K562 (cell line): ENCODE results near the gene FRYL. TPM values are rescaled to one million over a fixed set of nuclear protein-coding genes. Genes with fewer than 3 reads are reported as not detected.

Experiments used
- ATAC-seq: fragments of 200-7000 bp; cut with Tn5 transposase; 3 replicates; pipeline ENCODE4 v1.9.1; 2020; ENCODE audit warnings: moderate library complexity
- BruUV-seq: library from RNA; stranded (reverse); fragments of 400-500 nt; replicated peaks from 2 replicates; lab custom pipeline; 2021; lab: Mats Ljungman, UMichigan
- CTCF ChIA-PET: fragments of 300-600 bp; formaldehyde crosslinking; extraction: SDS; loops from one replicate; lab custom pipeline; 2021; ENCODE audit warnings: low intra/inter-chr PET ratio; lab: Yijun Ruan, JAX
- POLR2A ChIA-PET: fragments of 300-600, 350-650 bp; sonication (Branson Sonifier 250); formaldehyde crosslinking; extraction: SDS; loops from one replicate; lab custom pipeline; 2021; ENCODE audit warnings: antibody characterized with exemption, inconsistent platforms; lab: Yijun Ruan, JAX
- DNase-seq, 4 experiments: peaks; one replicate each; pipeline versions ENCODE4 v3.0.0 to v3.0.0-alpha.2; 2011 to 2018; ENCODE audit warnings: low spot score in 3 of 4, mixed read lengths in 3 of 4; ENCODE audit errors: extremely low read depth in 1 of 4
- FAIRE-seq: peaks from 2 replicates; lab custom pipeline; 2011; peaks lifted over from hg19 to GRCh38; lab: Jason Lieb, UNC
- H2AFZ ChIP-seq: 2 replicates; pipeline ENCODE4 v1.6.0; 2011; ENCODE audit warnings: low read depth, low read length, control low read depth, inconsistent platforms
- H3K27ac ChIP-seq: fragments of 200-600 bp; 3 replicates; pipeline ENCODE4 v1.8.0; 2011; ENCODE audit warnings: low read depth, mild to moderate bottlenecking, control low read depth, inconsistent platforms, low read length, moderate library complexity, mixed read lengths; ENCODE audit errors: extremely low read depth
- H3K27me3 ChIP-seq, 2 experiments: fragments of 300-600 bp in 1 of 2; 2 replicates in 1 of 2; 3 replicates in 1 of 2; pipeline versions ENCODE4 v1.6.0 to v1.8.0; 2011; ENCODE audit warnings: inconsistent platforms in 2 of 2, low read length in 2 of 2, mild to moderate bottlenecking in 1 of 2, mixed read lengths in 1 of 2, moderate library complexity in 1 of 2; ENCODE audit not compliant: control insufficient read depth in 2 of 2, insufficient read depth in 2 of 2
- H3K36me3 ChIP-seq: fragments of 300-600 bp; 3 replicates; pipeline ENCODE4 v1.8.0; 2011; ENCODE audit warnings: mild to moderate bottlenecking, low read length, inconsistent platforms; ENCODE audit not compliant: control insufficient read depth, insufficient read depth
- H3K4me1 ChIP-seq, 2 experiments: fragments of 200-600 bp in 1 of 2; replicated peaks in 1 of 2; 2 replicates in 1 of 2; 3 replicates in 1 of 2; pipeline versions ENCODE4 v1.5.1 to v1.8.0; 2011; ENCODE audit warnings: inconsistent platforms in 2 of 2, low read length in 2 of 2, mild to moderate bottlenecking in 1 of 2, mixed read lengths in 1 of 2, moderate library complexity in 1 of 2; ENCODE audit not compliant: control insufficient read depth in 2 of 2, insufficient read depth in 2 of 2
- H3K4me2 ChIP-seq: 2 replicates; pipeline ENCODE4 v1.6.1; 2011; ENCODE audit warnings: low read length, control low read depth, inconsistent platforms, mixed read lengths; ENCODE audit not compliant: insufficient read depth
- H3K4me3 ChIP-seq: fragments of 200-600 bp; sonication (generic), shearing (Covaris generic); 2 replicates; pipeline ENCODE4 v1.5.1; 2016; ENCODE audit warnings: control low read depth, inconsistent platforms
- H3K79me2 ChIP-seq: fragments of 200-600 bp; 3 replicates; pipeline ENCODE4 v1.8.0; 2011; ENCODE audit warnings: low read length, inconsistent platforms; ENCODE audit not compliant: control insufficient read depth, insufficient read depth
- H3K9ac ChIP-seq, 2 experiments: 2 replicates each; pipeline versions ENCODE4 v1.6.0 to v1.6.1; 2011; ENCODE audit warnings: low read depth in 2 of 2, low read length in 2 of 2, control low read depth in 1 of 2, inconsistent platforms in 1 of 2, mild to moderate bottlenecking in 1 of 2, mixed read lengths in 1 of 2; ENCODE audit not compliant: insufficient read depth in 1 of 2
- H3K9me1 ChIP-seq: one replicate; pipeline ENCODE4 v1.6.0; 2011; ENCODE audit warnings: inconsistent platforms, mild to moderate bottlenecking, low read length, moderate library complexity; ENCODE audit not compliant: control insufficient read depth, insufficient read depth
- H3K9me3 ChIP-seq: replicated peaks from 2 replicates; pipeline ENCODE4 v1.5.1; 2011; ENCODE audit warnings: low read depth, low read length, inconsistent platforms; ENCODE audit not compliant: control insufficient read depth, insufficient read depth
- H4K20me1 ChIP-seq: replicated peaks from 2 replicates; pipeline ENCODE4 v1.6.1; 2011; ENCODE audit warnings: low read length, inconsistent platforms, mixed read lengths; ENCODE audit not compliant: control insufficient read depth, insufficient read depth
- CUX1 ChIP-seq: fragments of 200-800 bp; sonication (Bioruptor generic); IDR thresholded peaks from 2 replicates; pipeline ENCODE4 v1.6.1; 2016; ENCODE audit warnings: missing genetic modification characterization, missing compliant biosample characterization
- ETS1 ChIP-seq: conservative IDR thresholded peaks from 2 replicates; pipeline ENCODE4 v1.6.1; 2011; ENCODE audit warnings: low read depth, mild to moderate bottlenecking, low read length; ENCODE audit not compliant: control insufficient read depth
- NFIX ChIP-seq: fragments of 250-450 bp; sonication (Bioruptor Pico); IDR thresholded peaks from 2 replicates; pipeline ENCODE4 v1.4.0; 2020; ENCODE audit warnings: low read depth, mild to moderate bottlenecking, moderate library complexity
- NR3C1 ChIP-seq: sonication (generic); formaldehyde crosslinking; IDR thresholded peaks from 2 replicates; pipeline ENCODE4 v1.8.1; 2022; ENCODE audit warnings: missing genetic modification reagents
- POLR2AphosphoS2 ChIP-seq: IDR thresholded peaks from 2 replicates; pipeline ENCODE4 v1.6.1; 2012; ENCODE audit warnings: low read length, improper control_type of control experiment
- RBBP5 ChIP-seq: fragments of 200-600 bp; sonication (generic); IDR thresholded peaks from 2 replicates; pipeline ENCODE4 v1.6.1; 2012; ENCODE audit warnings: borderline replicate concordance, mild to moderate bottlenecking, low read length, control low read depth, inconsistent platforms; ENCODE audit not compliant: insufficient read depth, poor library complexity, severe bottlenecking
- SMC3 ChIP-seq: conservative IDR thresholded peaks from 2 replicates; pipeline ENCODE4 v1.6.1; 2011; ENCODE audit warnings: low read depth, low read length, improper control_type of control experiment; ENCODE audit not compliant: insufficient read depth
- U2AF1 ChIP-seq: fragments of 200-400 bp; formaldehyde crosslinking; optimal IDR thresholded peaks from 2 replicates; pipeline ENCODE3; 2017; ENCODE audit warnings: mild to moderate bottlenecking, low read depth, low read length, moderate library complexity
- WGBS: fragments of 100-300 bp; shearing (Covaris generic); methylation state at CpG from one replicate; pipeline ENCODE4 v1.1.6; 2016; ENCODE audit warnings: low coverage, mixed read lengths; ENCODE audit not compliant: insufficient coverage; ENCODE audit errors: missing lambda C conversion rate; 5-methylcytosine and 5-hydroxymethylcytosine counted together
- in situ Hi-C: fragments of 300-500 bp; cut with MboI; formaldehyde crosslinking; loops from 4 replicates; pipeline ENCODE4 v1.15.0; 2018; ENCODE audit warnings: inconsistent platforms, mixed read lengths
- intact Hi-C: fragments of 100-400 bp; cut with micrococcal nuclease; formaldehyde crosslinking; loops from 2 replicates; pipeline ENCODE4 v1.14.2; 2022
- polyA plus RNA-seq, 8 experiments: library from polyadenylated mRNA; depleted of rRNA in 4 of 8; stranded (reverse) in 5 of 8; unstranded in 3 of 8; fragments of >200 nt; fragmentation: Nextera tagmentation in 2 of 8; fragmentation: Illumina TruSeq in 1 of 8; extraction: Ambion mirVana in 2 of 8; extraction: Trizol in 1 of 8; gene quantifications; 2 replicates each; pipeline versions ENCODE4 v1.2.1 to v1.2.3, GENCODE V29; 2011 to 2014; ENCODE audit warnings: inconsistent platforms in 1 of 8, missing spikeins in 1 of 8
- total RNA-seq, 7 experiments: library from RNA; depleted of rRNA in 6 of 7; stranded (reverse); fragments of >200 nt in 6 of 7; fragmentation: Illumina TruSeq in 2 of 7; extraction: Trizol in 2 of 7; gene quantifications; 2 replicates each; pipeline versions ENCODE4 v1.2.1 to v1.2.3, GENCODE V29; 2011 to 2021; ENCODE audit warnings: low replicate concordance in 1 of 7

Gene FRYL
- total and polyA plus RNA-seq, 9 of the 15 experiments (the other 6 are each of a cell fraction or from before 2014, with no cell fraction given), result 7.2 to 34.9 (median 15.9) TPM

GRCh38 chr4:48755281-48755680, 24.8 kb downstream of the FRYL start:
- no peak for FAIRE-seq
- peaks cover 52% of the 10 kb centered on the region for H3K79me2 ChIP-seq
- H3K4me2 ChIP-seq, result no peak overlapping the region

More at GRCh38 chr4:48755281-48755680, 24.8 kb downstream of the FRYL start:
- ATAC-seq, result no peak
- Histone ChIP-seq H3K9ac (no peak overlapping the region), H4K20me1 (0 out of 2 replicates have a peak, but pooled peaks cover 8% of the 10 kb centered on the region), H3K4me3 (no peak overlapping the region), H3K36me3 (no peaks in the 10 kb centered on the region), H3K9me3 (no peaks in the 10 kb centered on the region), H2AFZ (no peak overlapping the region)
- CTCF ChIA-PET, result no interaction called here
- in situ Hi-C loops (no loop called here), intact Hi-C loops (no loop called here)
- TF ChIP-seq U2AF1 (no peak), RBBP5 (no peak), SMC3 (no peak), POLR2AphosphoS2 (no peak), NR3C1 (CRISPR knock-in tag) (no peak), CUX1 (CRISPR knock-in tag) (no peak), ETS1 (no peak), NFIX (CRISPR knock-in tag) (no peak)
- TF ChIP-seq, all 486 proteins: peak for 0
- H3K4me1 ChIP-seq, result peaks cover 0 to 10% of the 10 kb centered on the region in 2 experiments; a peak in 2 of 5 replicates
- WGBS, result 31% methylated on average over 1 of the region's 1 CpG
- no TSS peak for BruUV-seq
- no peak overlapping the region for H3K27ac ChIP-seq
- DNase-seq, result no peak
- POLR2A ChIA-PET, result no interaction called here
- no peaks in the 10 kb centered on the region for H3K9me1 ChIP-seq
- no peaks in the 10 kb centered on the region for H3K27me3 ChIP-seq
